Ishikawa (cell line): Measurements from ENCODE around the gene IL26.

Source experiments
- CEBPB ChIP-seq: IDR thresholded peaks from 2 replicates; pipeline ENCODE4 v1.6.1; 2012
- CREB1 ChIP-seq: IDR thresholded peaks from 2 replicates; pipeline ENCODE4 v1.6.1; 2012; ENCODE audit warnings: low read depth
- EGR1 ChIP-seq: IDR thresholded peaks from 2 replicates; pipeline ENCODE4 v1.6.1; 2012
- EP300 ChIP-seq: IDR thresholded peaks from 2 replicates; pipeline ENCODE4 v1.6.1; 2012; ENCODE audit warnings: borderline replicate concordance
- FOXM1 ChIP-seq: IDR thresholded peaks from 2 replicates; pipeline ENCODE4 v1.6.1; 2012; ENCODE audit warnings: low read depth, borderline replicate concordance
- MAX ChIP-seq: IDR thresholded peaks from 2 replicates; pipeline ENCODE4 v1.6.1; 2012
- NFIC ChIP-seq: IDR thresholded peaks from 2 replicates; pipeline ENCODE4 v1.6.1; 2012
- RAD21 ChIP-seq: IDR thresholded peaks from 2 replicates; pipeline ENCODE4 v1.6.1; 2012; ENCODE audit warnings: low read depth
- TAF1 ChIP-seq: IDR thresholded peaks from 2 replicates; pipeline ENCODE4 v1.6.1; 2012; ENCODE audit warnings: low read depth, mild to moderate bottlenecking
- TCF12 ChIP-seq: IDR thresholded peaks from 2 replicates; pipeline ENCODE4 v1.6.1; 2012; ENCODE audit warnings: low read depth
- TEAD4 ChIP-seq: IDR thresholded peaks from 2 replicates; pipeline ENCODE4 v1.6.1; 2012
- YY1 ChIP-seq: IDR thresholded peaks from 2 replicates; pipeline ENCODE4 v1.6.1; 2012; ENCODE audit warnings: low read depth
- ZBTB7A ChIP-seq: IDR thresholded peaks from 2 replicates; pipeline ENCODE4 v1.6.1; 2012; ENCODE audit warnings: low read depth
- TF ChIP-seq, protein P1 (sequence below): IDR thresholded peaks from 2 replicates; pipeline ENCODE4 v1.6.1; 2012
- TF ChIP-seq, protein P2 (sequence below): IDR thresholded peaks from 2 replicates; pipeline ENCODE4 v1.6.1; 2012; ENCODE audit warnings: low read depth, mild to moderate bottlenecking

The IL26 gene

GRCh38 chr12:68269779-68270178, 44.2 kb upstream of the IL26 start:
- TF ChIP-seq, protein P1, sequence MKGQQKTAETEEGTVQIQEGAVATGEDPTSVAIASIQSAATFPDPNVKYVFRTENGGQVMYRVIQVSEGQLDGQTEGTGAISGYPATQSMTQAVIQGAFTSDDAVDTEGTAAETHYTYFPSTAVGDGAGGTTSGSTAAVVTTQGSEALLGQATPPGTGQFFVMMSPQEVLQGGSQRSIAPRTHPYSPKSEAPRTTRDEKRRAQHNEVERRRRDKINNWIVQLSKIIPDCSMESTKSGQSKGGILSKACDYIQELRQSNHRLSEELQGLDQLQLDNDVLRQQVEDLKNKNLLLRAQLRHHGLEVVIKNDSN: no peak
- TF ChIP-seq CREB1 (no peak), YY1 (no peak), EP300 (no peak), TAF1 (no peak), FOXM1 (no peak), TCF12 (no peak), MAX (no peak), ZBTB7A (no peak), CEBPB (no peak), TEAD4 (no peak), EGR1 (no peak), RAD21 (no peak), NFIC (no peak)
- TF ChIP-seq, protein P2, sequence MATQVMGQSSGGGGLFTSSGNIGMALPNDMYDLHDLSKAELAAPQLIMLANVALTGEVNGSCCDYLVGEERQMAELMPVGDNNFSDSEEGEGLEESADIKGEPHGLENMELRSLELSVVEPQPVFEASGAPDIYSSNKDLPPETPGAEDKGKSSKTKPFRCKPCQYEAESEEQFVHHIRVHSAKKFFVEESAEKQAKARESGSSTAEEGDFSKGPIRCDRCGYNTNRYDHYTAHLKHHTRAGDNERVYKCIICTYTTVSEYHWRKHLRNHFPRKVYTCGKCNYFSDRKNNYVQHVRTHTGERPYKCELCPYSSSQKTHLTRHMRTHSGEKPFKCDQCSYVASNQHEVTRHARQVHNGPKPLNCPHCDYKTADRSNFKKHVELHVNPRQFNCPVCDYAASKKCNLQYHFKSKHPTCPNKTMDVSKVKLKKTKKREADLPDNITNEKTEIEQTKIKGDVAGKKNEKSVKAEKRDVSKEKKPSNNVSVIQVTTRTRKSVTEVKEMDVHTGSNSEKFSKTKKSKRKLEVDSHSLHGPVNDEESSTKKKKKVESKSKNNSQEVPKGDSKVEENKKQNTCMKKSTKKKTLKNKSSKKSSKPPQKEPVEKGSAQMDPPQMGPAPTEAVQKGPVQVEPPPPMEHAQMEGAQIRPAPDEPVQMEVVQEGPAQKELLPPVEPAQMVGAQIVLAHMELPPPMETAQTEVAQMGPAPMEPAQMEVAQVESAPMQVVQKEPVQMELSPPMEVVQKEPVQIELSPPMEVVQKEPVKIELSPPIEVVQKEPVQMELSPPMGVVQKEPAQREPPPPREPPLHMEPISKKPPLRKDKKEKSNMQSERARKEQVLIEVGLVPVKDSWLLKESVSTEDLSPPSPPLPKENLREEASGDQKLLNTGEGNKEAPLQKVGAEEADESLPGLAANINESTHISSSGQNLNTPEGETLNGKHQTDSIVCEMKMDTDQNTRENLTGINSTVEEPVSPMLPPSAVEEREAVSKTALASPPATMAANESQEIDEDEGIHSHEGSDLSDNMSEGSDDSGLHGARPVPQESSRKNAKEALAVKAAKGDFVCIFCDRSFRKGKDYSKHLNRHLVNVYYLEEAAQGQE: no peak

DNA sequence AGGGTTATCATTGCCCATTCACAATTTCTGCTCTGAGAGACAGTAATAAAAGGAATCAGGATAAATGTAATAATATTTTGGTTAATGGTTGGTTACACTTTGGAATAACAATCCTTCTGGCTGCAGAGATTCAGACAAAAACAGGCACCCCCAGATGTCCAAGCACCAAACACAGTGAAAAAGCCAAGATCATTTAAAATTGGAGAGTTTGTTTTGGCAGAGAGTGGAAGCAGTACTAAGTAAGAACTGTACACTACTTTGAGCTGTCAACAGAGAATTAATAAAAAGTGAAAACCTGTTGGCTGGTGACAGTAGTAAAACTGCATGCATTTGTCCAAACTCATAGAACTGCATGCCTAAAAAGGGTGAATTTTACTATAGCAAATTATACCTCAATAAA, 43.4 kb upstream of the IL26 start:
- TF ChIP-seq EP300: no peak
- no peak for TF ChIP-seq CREB1
- no peak for TF ChIP-seq TEAD4

GRCh38 chr12:68267892-68268396, 42.3 kb upstream of the IL26 start:
- no peak for TF ChIP-seq MAX
- TF ChIP-seq TAF1: no peak
- TF ChIP-seq EP300: no peak
- no peak for TF ChIP-seq ZBTB7A
- TF ChIP-seq, protein P2: no peak
- TF ChIP-seq TEAD4: no peak
- TF ChIP-seq, protein P1: no peak
- TF ChIP-seq YY1: no peak
- TF ChIP-seq RAD21: no peak

GRCh38 chr12:68264857-68265256, 39.2 kb upstream of the IL26 start:
- no peak for TF ChIP-seq ZBTB7A
- no peak for TF ChIP-seq CEBPB
- TF ChIP-seq CREB1: no peak
- no peak for TF ChIP-seq TEAD4
- TF ChIP-seq EP300: no peak
- no peak for TF ChIP-seq RAD21
- TF ChIP-seq, protein P1: no peak

DNA sequence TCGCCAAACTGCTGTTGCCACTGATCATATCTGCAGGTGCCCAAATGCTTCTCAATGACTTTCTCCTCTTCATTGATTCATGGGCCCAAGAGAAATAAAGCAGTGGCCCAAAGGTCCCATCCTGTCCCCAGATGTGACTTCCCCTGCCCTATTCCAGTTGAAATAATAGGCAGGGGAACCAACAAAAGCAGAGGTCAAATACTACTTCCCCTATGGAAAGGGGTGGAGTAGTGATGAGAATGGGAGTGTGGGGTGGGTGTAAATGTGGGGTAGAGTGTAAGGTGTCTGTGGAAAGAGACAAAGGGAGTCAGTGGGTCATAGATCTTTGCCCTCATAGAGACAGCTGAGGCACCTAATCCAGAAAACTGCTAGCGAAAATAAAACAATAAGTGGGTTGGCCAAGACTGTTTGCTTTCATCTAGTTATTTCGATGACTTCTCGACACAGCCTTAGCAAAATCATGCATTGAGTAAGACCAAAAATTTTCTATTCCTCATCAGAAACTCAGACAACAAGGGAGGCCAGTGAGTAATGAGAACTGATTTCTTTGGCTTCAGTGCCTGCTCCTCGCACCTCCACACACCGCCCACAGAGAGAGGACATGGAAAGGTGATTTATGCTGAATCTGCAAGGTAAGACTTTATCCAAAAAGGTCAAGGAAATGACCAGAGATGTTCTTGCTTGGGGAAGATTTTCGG, 38.7 kb upstream of the IL26 start:
- TF ChIP-seq TAF1: no peak
- TF ChIP-seq, protein P1: no peak
- TF ChIP-seq EGR1: no peak
- no peak for TF ChIP-seq ZBTB7A
- TF ChIP-seq EP300: no peak
- TF ChIP-seq YY1: no peak
- TF ChIP-seq TCF12: no peak
- no peak for TF ChIP-seq RAD21
- TF ChIP-seq MAX: no peak
- TF ChIP-seq FOXM1: no peak
- TF ChIP-seq TEAD4: no peak
- TF ChIP-seq, protein P2: no peak
